Stimulated activated naive CD8-positive, alpha-beta T cell treated with anti-CD3 and anti-CD28 coated beads, Interleukin-15, Interleukin-2, amounts not matched to agents 100 ng/mL and 50 ng/mL, for 24 hours (primary cell): ENCODE measurements around the gene GAB4.
"Not testable (repeated sequence)": the region's sequence is repeated elsewhere in the genome, so short reads cannot be mapped to it uniquely, and the experiment has no call there.

ENCODE experiments used
- H3K27ac Mint-ChIP-seq: one replicate; pipeline ENCODE4 v1.8.0; 2021; ENCODE audit warnings: mild to moderate bottlenecking, mixed read lengths
- H3K27me3 Mint-ChIP-seq: one replicate; pipeline ENCODE4 v1.8.0; 2021; ENCODE audit warnings: mixed read lengths
- H3K36me3 Mint-ChIP-seq: one replicate; pipeline ENCODE4 v1.8.0; 2021; ENCODE audit warnings: low read depth, mixed read lengths
- H3K4me1 Mint-ChIP-seq: one replicate; pipeline ENCODE4 v1.8.0; 2021; ENCODE audit warnings: low read depth, mixed read lengths
- H3K4me3 Mint-ChIP-seq: one replicate; pipeline ENCODE4 v1.8.0; 2021; ENCODE audit warnings: mild to moderate bottlenecking, mixed read lengths
- H3K9me3 Mint-ChIP-seq: one replicate; pipeline ENCODE4 v1.8.0; 2021; ENCODE audit warnings: mixed read lengths

Gene GAB4

DNA sequence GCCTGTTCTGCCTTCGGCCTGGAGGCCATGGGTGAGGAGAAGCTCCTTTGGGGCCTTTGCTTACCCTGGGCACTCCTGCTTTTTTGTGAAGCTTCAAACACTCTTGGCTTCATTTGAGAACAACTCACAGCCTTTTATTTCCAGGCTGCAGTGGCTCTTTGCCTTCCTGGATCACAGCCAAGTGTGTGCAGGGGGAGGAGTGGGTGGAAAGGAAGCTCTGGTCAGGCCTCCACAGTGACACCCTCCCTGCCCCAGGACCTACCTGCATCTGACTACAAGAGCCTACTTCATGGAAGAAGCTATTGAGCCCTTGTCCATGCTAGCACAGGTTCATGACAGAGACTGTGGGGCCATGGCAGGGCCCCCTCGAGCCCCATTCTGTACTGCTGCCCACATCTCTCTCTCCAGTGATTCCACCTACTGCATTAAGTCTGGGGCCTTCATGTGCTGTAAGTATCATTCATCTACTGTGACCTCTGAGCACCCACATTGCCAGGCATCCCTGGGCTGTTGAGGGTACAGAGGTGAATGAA lies 52.3 kb downstream of the GAB4 start:
- Mint-ChIP-seq H3K36me3 (no peaks in the 10 kb centered on the region), H3K27me3 (no peaks in the 10 kb centered on the region), H3K4me1 (peaks cover 5% of the 10 kb centered on the region), H3K9me3 (no peaks in the 10 kb centered on the region), H3K27ac (no peak overlapping the region), H3K4me3 (no peak overlapping the region)

GRCh38 chr22:16955081-16955480 lies 52.9 kb downstream of the GAB4 start:
- Mint-ChIP-seq H3K27ac (no peak overlapping the region), H3K4me1 (peaks cover 8% of the 10 kb centered on the region), H3K4me3 (no peak overlapping the region), H3K9me3 (no peaks in the 10 kb centered on the region), H3K27me3 (no peaks in the 10 kb centered on the region), H3K36me3 (no peaks in the 10 kb centered on the region)

DNA sequence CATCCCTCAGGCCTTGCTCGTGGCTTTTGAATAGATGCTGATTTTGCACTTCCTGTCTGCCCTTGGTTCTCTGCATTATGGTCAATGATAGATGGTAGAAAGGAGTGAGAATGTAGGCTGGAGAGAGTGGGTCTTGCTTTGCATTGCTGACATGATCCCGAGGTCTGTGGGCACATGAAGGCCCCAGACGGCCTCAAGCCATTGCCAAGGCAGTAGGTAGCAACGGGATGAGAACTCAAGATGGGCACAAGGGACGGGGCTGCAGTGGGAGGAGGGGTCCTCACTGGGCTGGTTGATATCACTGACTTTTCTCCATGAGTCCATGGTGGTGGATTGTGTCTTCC lies 54.0 kb downstream of the GAB4 start:
- H3K4me1 Mint-ChIP-seq: peaks cover 19% of the 10 kb centered on the region
- H3K9me3 Mint-ChIP-seq: no peaks in the 10 kb centered on the region
- no peaks in the 10 kb centered on the region for H3K36me3 Mint-ChIP-seq
- no peak overlapping the region for H3K4me3 Mint-ChIP-seq
- no peak overlapping the region for H3K27ac Mint-ChIP-seq
- H3K27me3 Mint-ChIP-seq: no peaks in the 10 kb centered on the region

- Mint-ChIP-seq H3K4me3 (no peak overlapping the region), H3K36me3 (no peaks in the 10 kb centered on the region), H3K27me3 (no peaks in the 10 kb centered on the region), H3K4me1 (peaks cover 19% of the 10 kb centered on the region), H3K27ac (no peak overlapping the region), H3K9me3 (no peaks in the 10 kb centered on the region)
Measured at GRCh38 chr22:16953206-16954059, 54.6 kb downstream of the GAB4 start.

- Mint-ChIP-seq H3K4me3 (no peak overlapping the region), H3K27ac (peak overlapping the region; percentile 28), H3K27me3 (no peaks in the 10 kb centered on the region), H3K36me3 (no peaks in the 10 kb centered on the region), H3K4me1 (peaks cover 14% of the 10 kb centered on the region), H3K9me3 (no peaks in the 10 kb centered on the region)
Measured at GRCh38 chr22:16949561-16949960, 58.5 kb downstream of the GAB4 start.

GRCh38 chr22:16937811-16938210 lies 70.2 kb downstream of the GAB4 start:
- peaks cover 11% of the 10 kb centered on the region for H3K27me3 Mint-ChIP-seq
- no peak overlapping the region for H3K4me3 Mint-ChIP-seq
- no peak overlapping the region for H3K27ac Mint-ChIP-seq
- H3K4me1 Mint-ChIP-seq: no peaks in the 10 kb centered on the region
- no peaks in the 10 kb centered on the region for H3K9me3 Mint-ChIP-seq
- no peaks in the 10 kb centered on the region for H3K36me3 Mint-ChIP-seq

DNA sequence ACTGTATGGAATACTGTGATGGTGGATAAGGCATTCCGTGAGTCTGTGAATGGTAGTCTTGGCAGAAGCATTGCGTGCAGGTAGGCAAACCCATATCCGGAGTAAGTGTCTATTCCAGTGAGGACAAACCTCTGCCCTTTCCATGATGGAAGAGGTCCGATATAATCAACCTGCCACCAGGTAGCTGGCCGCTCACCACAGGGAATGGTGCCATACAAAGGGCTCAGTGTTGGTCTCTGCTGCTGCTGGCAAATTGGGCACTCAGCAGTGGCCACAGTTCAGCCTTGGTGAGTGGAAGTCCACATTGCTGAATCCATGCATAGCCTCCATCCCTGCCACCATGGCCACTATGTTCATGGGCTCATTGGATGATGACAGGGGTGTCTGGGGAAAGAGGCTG lies 70.8 kb downstream of the GAB4 start:
- H3K9me3 Mint-ChIP-seq, H3K27ac Mint-ChIP-seq, H3K36me3 Mint-ChIP-seq, H3K4me3 Mint-ChIP-seq, H3K4me1 Mint-ChIP-seq: not testable (repeated sequence)
- peaks cover 14% of the 10 kb centered on the region for H3K27me3 Mint-ChIP-seq

- Mint-ChIP-seq H3K4me1 (no peaks in the 10 kb centered on the region), H3K27ac (no peak overlapping the region), H3K27me3 (peaks cover 14% of the 10 kb centered on the region), H3K4me3 (no peak overlapping the region), H3K9me3 (no peaks in the 10 kb centered on the region), H3K36me3 (no peaks in the 10 kb centered on the region)
Measured at GRCh38 chr22:16936625-16937024, 71.4 kb downstream of the GAB4 start.

- no peak overlapping the region for H3K27ac Mint-ChIP-seq
- no peaks in the 10 kb centered on the region for H3K4me1 Mint-ChIP-seq
- no peaks in the 10 kb centered on the region for H3K36me3 Mint-ChIP-seq
- no peak overlapping the region for H3K4me3 Mint-ChIP-seq
- H3K9me3 Mint-ChIP-seq: no peaks in the 10 kb centered on the region
- H3K27me3 Mint-ChIP-seq: peaks cover 19% of the 10 kb centered on the region
Measured at GRCh38 chr22:16935209-16935608, 72.8 kb downstream of the GAB4 start.

GRCh38 chr22:16933291-16934282 lies 74.4 kb downstream of the GAB4 start:
- H3K36me3 Mint-ChIP-seq: no peaks in the 10 kb centered on the region
- H3K9me3 Mint-ChIP-seq: no peaks in the 10 kb centered on the region
- no peaks in the 10 kb centered on the region for H3K4me1 Mint-ChIP-seq
- peaks cover 27% of the 10 kb centered on the region for H3K27me3 Mint-ChIP-seq
- H3K4me3 Mint-ChIP-seq: no peak overlapping the region
- H3K27ac Mint-ChIP-seq: no peak overlapping the region

DNA sequence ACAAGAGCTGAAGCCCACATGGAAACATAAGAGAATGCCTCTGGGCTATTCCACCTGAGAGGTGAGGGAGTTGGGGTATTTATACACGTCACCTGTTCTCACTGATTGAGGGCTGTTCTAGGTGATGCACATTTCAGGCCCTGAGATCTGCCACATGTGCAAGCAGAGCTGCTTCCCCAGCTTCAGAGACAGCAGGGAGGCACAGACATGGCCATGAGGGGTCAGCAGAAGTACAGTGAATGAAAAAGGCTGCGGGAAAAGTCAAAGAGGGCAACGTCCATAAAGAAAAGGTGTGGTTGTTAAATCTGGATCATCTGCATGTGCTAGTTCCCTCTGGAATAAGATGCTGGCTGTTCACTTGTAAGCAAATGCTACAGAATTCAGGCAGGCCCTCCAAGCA lies 75.4 kb downstream of the GAB4 start:
- H3K27me3 Mint-ChIP-seq: peaks cover 34% of the 10 kb centered on the region

DNA sequence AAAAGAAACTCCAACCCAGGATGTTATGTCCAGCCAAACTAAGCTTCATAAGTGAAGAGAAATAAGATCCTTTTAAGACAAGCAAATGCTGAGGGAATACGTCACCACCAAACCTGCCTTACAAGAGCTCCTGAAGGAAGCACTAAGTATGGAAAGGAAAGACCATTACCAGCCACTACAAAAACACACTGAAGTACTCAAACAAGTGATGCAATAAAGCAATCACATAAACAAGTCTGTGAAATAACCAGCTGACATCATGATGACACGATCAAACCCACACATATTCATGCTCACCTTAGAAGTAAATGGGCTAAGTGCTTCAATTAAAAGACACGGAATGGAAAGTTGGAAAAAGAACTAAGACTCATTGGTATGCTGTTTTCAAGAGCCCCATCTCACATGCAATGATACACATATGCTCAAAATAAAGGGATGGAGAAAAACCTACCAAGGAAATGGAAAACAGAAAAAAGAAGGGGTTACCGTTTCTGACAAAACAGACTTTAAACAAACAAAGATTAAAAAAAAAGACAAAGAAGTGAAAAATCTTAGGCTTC lies 82.5 kb downstream of the GAB4 start:
- H3K27ac Mint-ChIP-seq: no peak overlapping the region
- peaks cover 9% of the 10 kb centered on the region for H3K4me1 Mint-ChIP-seq
- H3K9me3 Mint-ChIP-seq: no peaks in the 10 kb centered on the region
- H3K4me3 Mint-ChIP-seq: no peak overlapping the region
- no peaks in the 10 kb centered on the region for H3K36me3 Mint-ChIP-seq
- peaks cover 48% of the 10 kb centered on the region for H3K27me3 Mint-ChIP-seq

More for the DNA sequence above, 75.4 kb downstream of the GAB4 start:
- Mint-ChIP-seq H3K36me3 (no peaks in the 10 kb centered on the region), H3K9me3 (no peaks in the 10 kb centered on the region), H3K27ac (no peak overlapping the region), H3K4me3 (no peak overlapping the region), H3K4me1 (no peaks in the 10 kb centered on the region)

GRCh38 chr22:16922706-16923105 lies 85.3 kb downstream of the GAB4 start:
- no peaks in the 10 kb centered on the region for H3K36me3 Mint-ChIP-seq
- H3K27ac Mint-ChIP-seq: no peak overlapping the region
- H3K4me3 Mint-ChIP-seq: no peak overlapping the region
- peaks cover 9% of the 10 kb centered on the region for H3K4me1 Mint-ChIP-seq
- peaks cover 37% of the 10 kb centered on the region for H3K27me3 Mint-ChIP-seq
- H3K9me3 Mint-ChIP-seq: no peaks in the 10 kb centered on the region

DNA sequence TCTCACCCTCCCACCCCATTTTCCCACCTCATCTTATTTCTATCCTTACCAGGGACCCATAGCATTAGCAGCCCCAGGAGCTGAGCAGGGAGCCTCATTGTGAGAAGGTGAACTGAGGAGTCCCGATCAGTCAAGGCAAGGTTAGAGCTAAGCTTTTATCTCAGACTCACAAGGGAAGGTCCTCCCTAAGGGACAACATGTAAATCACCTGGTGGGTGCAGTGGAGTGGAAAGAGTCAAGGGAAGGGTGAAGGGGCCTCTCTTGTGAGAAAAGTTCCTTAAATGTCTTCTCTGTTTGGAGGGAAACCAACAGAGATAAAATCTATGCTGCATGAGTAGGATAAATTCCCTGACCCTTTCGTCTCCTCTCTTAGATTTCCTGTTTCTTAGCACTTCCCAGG lies 85.9 kb downstream of the GAB4 start:
- no peaks in the 10 kb centered on the region for H3K9me3 Mint-ChIP-seq
- H3K36me3 Mint-ChIP-seq: no peaks in the 10 kb centered on the region
- H3K27ac Mint-ChIP-seq: no peak overlapping the region
- peaks cover 9% of the 10 kb centered on the region for H3K4me1 Mint-ChIP-seq
- H3K4me3 Mint-ChIP-seq: no peak overlapping the region
- peaks cover 37% of the 10 kb centered on the region for H3K27me3 Mint-ChIP-seq
